ENCODE measurements around the gene MAGEF1. TPM values are rescaled to one million over a fixed set of nuclear protein-coding genes. Genes with fewer than 3 reads are reported as not detected.

MAGEF1 gene
- total and polyA plus RNA-seq, 12 donors, result 20.1 to 33.9 (median 30.5) TPM

DNA sequence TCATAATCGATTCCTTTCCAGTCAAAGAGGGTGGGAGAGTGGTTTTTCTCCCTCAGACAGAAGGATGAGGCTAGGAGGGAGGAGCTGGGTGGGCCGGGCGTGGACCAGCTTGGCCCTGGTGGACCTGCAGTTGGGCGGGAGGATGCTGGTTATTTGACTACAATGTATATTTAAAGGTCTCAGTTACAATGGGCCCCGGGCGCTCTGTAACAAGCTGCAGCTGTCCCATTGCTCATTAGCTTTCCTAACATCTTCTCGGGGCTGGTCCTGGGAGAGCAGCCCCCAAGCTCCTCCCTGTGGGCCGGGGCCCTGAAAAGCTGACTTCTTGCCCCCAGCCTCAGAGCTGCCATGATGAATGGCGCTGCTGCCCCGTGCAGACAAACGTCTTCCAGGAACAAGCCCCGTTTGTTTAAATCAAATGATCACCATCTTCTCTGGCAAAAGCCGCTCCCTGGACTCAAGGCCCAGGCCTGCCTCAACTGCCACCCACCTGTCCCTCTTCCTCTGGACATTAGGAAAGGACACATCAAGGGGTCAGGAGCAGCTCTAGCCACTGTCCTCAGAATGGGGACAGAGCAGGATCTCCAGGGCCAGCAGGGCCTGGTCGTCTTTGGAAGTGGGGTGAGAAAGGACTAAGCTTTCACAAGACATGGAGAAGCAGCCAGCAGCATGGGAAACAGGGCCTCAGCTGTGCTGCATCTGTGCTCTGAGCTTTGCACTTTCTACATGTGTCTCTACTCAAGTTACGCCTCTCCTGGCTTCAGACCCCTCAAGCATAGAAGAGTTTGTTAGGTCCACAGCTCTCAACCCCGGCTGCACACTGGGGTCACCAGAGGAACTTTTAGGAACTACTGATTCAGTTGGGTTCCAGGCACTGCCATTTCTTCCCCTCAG, 38.6 kb downstream of the MAGEF1 start:
- DNase-seq, result no peak
- no peak overlapping the region for H3K4me3 ChIP-seq
- no peaks in the 10 kb centered on the region for H3K36me3 ChIP-seq
- no peaks in the 10 kb centered on the region for H3K27me3 ChIP-seq
- no peak for TF ChIP-seq CTCF (IDR thresholded peaks at IDR 0.05)
- peaks cover 0 to 19% (median 7%) of the 10 kb centered on the region in 9 donors for H3K4me1 ChIP-seq
- ATAC-seq, result peak in 1 of 8 donors; percentile 7
- H3K27ac ChIP-seq, result no peak overlapping the region
- H3K9me3 ChIP-seq, result no peaks in the 10 kb centered on the region
- WGBS, 2 donors, result 82 to 83% methylated on average over 16 of the region's 16 CpGs
- intact Hi-C loops (cut with DNase I), result no loop called here

DNA sequence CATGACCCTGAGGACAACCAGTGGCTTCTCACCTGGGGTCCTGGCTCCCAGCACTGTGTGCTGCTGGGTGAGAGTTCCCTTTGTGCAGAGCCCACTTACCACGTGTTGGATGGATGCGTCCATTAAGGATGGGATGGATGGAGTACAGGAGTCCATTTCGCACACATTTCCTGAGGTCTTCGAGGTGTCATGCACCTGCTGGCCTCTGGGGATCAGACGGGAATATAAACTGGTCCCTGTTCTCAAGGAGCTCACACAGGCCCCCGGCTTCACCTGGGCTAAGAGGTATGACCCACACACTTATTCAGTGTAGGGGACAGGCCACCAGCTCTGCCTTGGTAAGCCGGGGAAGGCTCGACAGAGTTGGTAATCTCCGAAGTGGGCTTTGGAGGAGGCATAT, 39.5 kb downstream of the MAGEF1 start:
- DNase-seq, result no peak
- Histone ChIP-seq H3K4me3 (no peak overlapping the region), H3K36me3 (no peaks in the 10 kb centered on the region), H3K27me3 (peaks cover 0 to 2% (median 0%) of the 10 kb centered on the region in 7 donors), H3K4me1 (peaks cover 0 to 10% (median under 1%) of the 10 kb centered on the region in 9 donors), H3K27ac (no peak overlapping the region), H3K9me3 (no peaks in the 10 kb centered on the region)
- no peak for TF ChIP-seq CTCF (IDR thresholded peaks at IDR 0.05)
- WGBS, 2 donors, result 86 to 95% methylated on average over 9 of the region's 9 CpGs
- no peak for ATAC-seq
- intact Hi-C loops (cut with DNase I), result no loop called here

GRCh38 chr3:184670091-184670602, 41.7 kb downstream of the MAGEF1 start:
- no peak for TF ChIP-seq CTCF (IDR thresholded peaks at IDR 0.05)
- ATAC-seq (peak in 2 of 8 donors; percentile 31 to 42), DNase-seq (no peak)
- Histone ChIP-seq H3K9me3 (no peaks in the 10 kb centered on the region), H3K4me3 (no peak overlapping the region), H3K36me3 (no peaks in the 10 kb centered on the region), H3K27me3 (peaks cover 0 to 2% (median 0%) of the 10 kb centered on the region in 7 donors), H3K27ac (no peak overlapping the region), H3K4me1 (no peaks in the 10 kb centered on the region)
- intact Hi-C loops (cut with DNase I), result no loop called here
- 66 to 74% methylated on average over 11 of the region's 11 CpGs for WGBS, 2 donors

DNA sequence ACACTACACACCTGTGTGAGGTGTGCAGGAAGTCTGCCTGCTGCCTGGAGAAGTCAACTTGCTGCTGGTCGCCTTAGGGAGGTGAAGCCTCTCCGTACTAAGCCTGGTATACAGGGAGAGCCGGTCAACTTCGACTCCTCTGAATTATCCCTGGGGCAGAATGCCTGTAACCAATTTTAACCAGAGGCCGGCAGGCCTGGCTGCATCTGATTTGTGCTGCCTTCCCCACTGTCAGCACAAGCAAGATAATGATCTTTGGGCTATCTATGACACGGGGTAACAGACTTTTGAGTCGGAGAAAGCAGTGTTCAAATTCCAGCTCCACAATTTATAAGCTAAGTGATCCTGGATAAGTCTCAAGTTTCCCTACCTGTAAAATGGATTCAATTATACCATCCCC, 42.3 kb downstream of the MAGEF1 start:
- H3K27ac ChIP-seq, result no peak overlapping the region
- ATAC-seq (no peak), DNase-seq (no peak)
- no peaks in the 10 kb centered on the region for H3K4me1 ChIP-seq
- no peaks in the 10 kb centered on the region for H3K36me3 ChIP-seq
- H3K27me3 ChIP-seq, result peaks cover 0 to 2% (median 0%) of the 10 kb centered on the region in 7 donors
- no peak for TF ChIP-seq CTCF (IDR thresholded peaks at IDR 0.05)
- no peaks in the 10 kb centered on the region for H3K9me3 ChIP-seq
- intact Hi-C loops (cut with DNase I), result no loop called here
- no peak overlapping the region for H3K4me3 ChIP-seq
- WGBS, 2 donors, result 75 to 78% methylated on average over 7 of the region's 7 CpGs
